MM.1S (cell line): ENCODE data around the gene GGPS1.
A peak's percentile ranks its signal among the peaks of the same experiment; 100 is the strongest.

Source experiments
- DNase-seq: peaks from one replicate; pipeline ENCODE4 v3.0.0-alpha.2; 2015
- H2AFZ ChIP-seq: fragments of 300-600 bp; sonication (generic); 2 replicates; pipeline ENCODE4 v1.6.0; 2016; ENCODE audit warnings: antibody characterized with exemption, low read length
- H3F3A ChIP-seq: fragments of 300-600 bp; sonication (generic); 2 replicates; pipeline ENCODE4 v1.6.1; 2016; ENCODE audit warnings: mild to moderate bottlenecking, antibody characterized with exemption, low read length, moderate library complexity, mixed read lengths; ENCODE audit not compliant: insufficient read depth
- H3K27ac ChIP-seq: fragments of 300-600 bp; sonication (generic); 2 replicates; pipeline ENCODE4 v1.5.1; 2016; ENCODE audit warnings: mild to moderate bottlenecking, low read length
- H3K27me3 ChIP-seq: fragments of 300-600 bp; sonication (generic); replicated peaks from 2 replicates; pipeline ENCODE4 v1.6.0; 2016; ENCODE audit warnings: low read length; ENCODE audit not compliant: insufficient read depth
- H3K36me3 ChIP-seq: fragments of 300-600 bp; sonication (generic); replicated peaks from 2 replicates; pipeline ENCODE4 v1.6.1; 2016; ENCODE audit warnings: mild to moderate bottlenecking, low read length, mixed read lengths; ENCODE audit not compliant: insufficient read depth
- H3K4me1 ChIP-seq: fragments of 300-600 bp; sonication (generic); 2 replicates; pipeline ENCODE4 v1.6.1; 2016; ENCODE audit warnings: low read length, mixed read lengths
- H3K4me2 ChIP-seq: fragments of 300-600 bp; sonication (generic); 2 replicates; pipeline ENCODE4 v1.6.0; 2016; ENCODE audit warnings: low read depth, low read length
- H3K4me3 ChIP-seq: fragments of 300-600 bp; sonication (generic); 2 replicates; pipeline ENCODE4 v1.5.1; 2016; ENCODE audit warnings: low read length, mixed read lengths
- H3K79me2 ChIP-seq: fragments of 300-600 bp; sonication (generic); 2 replicates; pipeline ENCODE4 v1.6.1; 2016; ENCODE audit warnings: mixed run types, low read length, mixed read lengths
- H3K9ac ChIP-seq: fragments of 300-600 bp; sonication (generic); 2 replicates; pipeline ENCODE4 v1.6.1; 2016; ENCODE audit warnings: low read length, mixed read lengths
- H3K9me2 ChIP-seq: fragments of 300-600 bp; sonication (generic); replicated peaks from 2 replicates; pipeline ENCODE4 v1.6.1; 2016; ENCODE audit warnings: mild to moderate bottlenecking, low read length, mixed read lengths; ENCODE audit not compliant: insufficient read depth
- H3K9me3 ChIP-seq: fragments of 300-600 bp; sonication (generic); replicated peaks from 2 replicates; pipeline ENCODE4 v1.6.1; 2016; ENCODE audit warnings: mild to moderate bottlenecking, low read length, mixed read lengths; ENCODE audit not compliant: insufficient read depth
- H4K20me1 ChIP-seq: fragments of 300-600 bp; sonication (generic); 2 replicates; pipeline ENCODE4 v1.6.1; 2016; ENCODE audit warnings: mild to moderate bottlenecking, low read length, moderate library complexity, mixed read lengths; ENCODE audit not compliant: insufficient read depth
- CTCF ChIP-seq: fragments of 300-600 bp; sonication (generic); IDR thresholded peaks from 2 replicates; pipeline ENCODE4 v1.5.1; 2016; ENCODE audit warnings: antibody characterized with exemption, low read length, mixed read lengths
- EZH2 ChIP-seq: fragments of 300-600 bp; sonication (generic); optimal IDR thresholded peaks from 2 replicates; pipeline ENCODE3; 2017; ENCODE audit warnings: low read depth, mild to moderate bottlenecking, antibody characterized with exemption, low read length, mixed read lengths
- EZH2phosphoT487 ChIP-seq: fragments of 300-600 bp; sonication (generic); IDR thresholded peaks from 2 replicates; pipeline ENCODE4 v1.6.1; 2018; ENCODE audit warnings: antibody characterized with exemption, low read length

Gene GGPS1

GRCh38 chr1:235293322-235293942, 34.9 kb upstream of the GGPS1 start:
- peaks cover 26% of the 10 kb centered on the region for H4K20me1 ChIP-seq

GRCh38 chr1:235295902-235296350, 32.4 kb upstream of the GGPS1 start:
- TF ChIP-seq EZH2phosphoT487 (no peak), EZH2 (no peak), CTCF (no peak)
- peaks cover 7% of the 10 kb centered on the region; the same call in 1 of the 2 replicates for H3K4me1 ChIP-seq
- no peaks in the 10 kb centered on the region for H3K36me3 ChIP-seq
- peaks cover 17% of the 10 kb centered on the region; the same call in 1 of the 2 replicates for H4K20me1 ChIP-seq
- no peaks in the 10 kb centered on the region for H3K27me3 ChIP-seq
- no peak for DNase-seq
- H3K4me2 ChIP-seq, result no peak overlapping the region
- H3K9me2 ChIP-seq, result no peaks in the 10 kb centered on the region
- H3K27ac ChIP-seq, result no peak overlapping the region
- peaks cover 92% of the 10 kb centered on the region for H3K79me2 ChIP-seq
- no peaks in the 10 kb centered on the region for H3F3A ChIP-seq
- no peak overlapping the region for H3K9ac ChIP-seq
- no peaks in the 10 kb centered on the region for H3K9me3 ChIP-seq
- H2AFZ ChIP-seq, result no peak overlapping the region
- no peak overlapping the region for H3K4me3 ChIP-seq

More at GRCh38 chr1:235293322-235293942, 34.9 kb upstream of the GGPS1 start:
- no peak overlapping the region for H2AFZ ChIP-seq
- no peak overlapping the region for H3K27ac ChIP-seq
- DNase-seq, result no peak
- no peaks in the 10 kb centered on the region for H3K36me3 ChIP-seq
- no peaks in the 10 kb centered on the region for H3K9me3 ChIP-seq
- no peak overlapping the region for H3K4me2 ChIP-seq
- TF ChIP-seq EZH2, result no peak
- H3K79me2 ChIP-seq, result peaks cover 95% of the 10 kb centered on the region
- H3K9ac ChIP-seq, result no peak overlapping the region
- no peak overlapping the region for H3K4me3 ChIP-seq
- no peaks in the 10 kb centered on the region for H3K9me2 ChIP-seq
- H3F3A ChIP-seq, result no peaks in the 10 kb centered on the region
- H3K27me3 ChIP-seq, result no peaks in the 10 kb centered on the region
- H3K4me1 ChIP-seq, result peaks cover 7% of the 10 kb centered on the region; the same call in 1 of the 2 replicates

- peaks cover 93% of the 10 kb centered on the region for H3K79me2 ChIP-seq
- DNase-seq, result no peak
- H3K4me3 ChIP-seq, result no peak overlapping the region
- H3K36me3 ChIP-seq, result no peaks in the 10 kb centered on the region
- no peak overlapping the region for H3K9ac ChIP-seq
- no peaks in the 10 kb centered on the region for H3K27me3 ChIP-seq
- H3K27ac ChIP-seq, result no peak overlapping the region
- TF ChIP-seq EZH2 (no peak), CTCF (no peak), EZH2phosphoT487 (no peak)
- no peaks in the 10 kb centered on the region for H3K9me3 ChIP-seq
- H3K4me2 ChIP-seq, result no peak overlapping the region
- H3K9me2 ChIP-seq, result no peaks in the 10 kb centered on the region
- H3K4me1 ChIP-seq, result peaks cover 7% of the 10 kb centered on the region; the same call in 1 of the 2 replicates
- H3F3A ChIP-seq, result no peaks in the 10 kb centered on the region
- peaks cover 17% of the 10 kb centered on the region; the same call in 1 of the 2 replicates for H4K20me1 ChIP-seq
- H2AFZ ChIP-seq, result no peak overlapping the region
These were observed 31.6 kb upstream of the GGPS1 start for GRCh38 chr1:235296729-235297128.

- peak; percentile 37 for DNase-seq
- H3F3A ChIP-seq, result no peaks in the 10 kb centered on the region
- peaks cover 7% of the 10 kb centered on the region; the same call in 1 of the 2 replicates for H3K4me1 ChIP-seq
- TF ChIP-seq EZH2 (no peak), EZH2phosphoT487 (no peak), CTCF (no peak)
- H2AFZ ChIP-seq, result no peak overlapping the region
- peaks cover 93% of the 10 kb centered on the region for H3K79me2 ChIP-seq
- H3K9me2 ChIP-seq, result no peaks in the 10 kb centered on the region
- H3K27me3 ChIP-seq, result no peaks in the 10 kb centered on the region
- no peaks in the 10 kb centered on the region for H3K9me3 ChIP-seq
- peaks cover 17% of the 10 kb centered on the region; the same call in 1 of the 2 replicates for H4K20me1 ChIP-seq
- no peak overlapping the region for H3K4me2 ChIP-seq
- H3K27ac ChIP-seq, result no peak overlapping the region
- H3K4me3 ChIP-seq, result no peak overlapping the region
- no peak overlapping the region for H3K9ac ChIP-seq
- no peaks in the 10 kb centered on the region for H3K36me3 ChIP-seq
These were observed 30.8 kb upstream of the GGPS1 start for GRCh38 chr1:235297579-235297978.
